MCF 10A (cell line): ENCODE data around the gene VSNL1. TPM values are rescaled to one million over a fixed set of nuclear protein-coding genes. Genes with fewer than 3 reads are reported as not detected.
A peak's percentile ranks its signal among the peaks of the same experiment; 100 is the strongest.

ENCODE experiments used
- BruUV-seq: library from RNA; stranded (reverse); fragments of 400-500 nt; replicated peaks from 2 replicates; lab custom pipeline; 2021; lab: Mats Ljungman, UMichigan
- CTCF ChIA-PET: fragments of 300-600 bp; sonication (Branson Sonifier 250); formaldehyde crosslinking; extraction: SDS; loops from one replicate; lab custom pipeline; 2021; ENCODE audit warnings: antibody characterized with exemption, inconsistent platforms; lab: Yijun Ruan, JAX
- POLR2A ChIA-PET: fragments of 300-600, 350-650 bp; sonication (Branson Sonifier 250); formaldehyde crosslinking; extraction: SDS; loops from one replicate; lab custom pipeline; 2020; ENCODE audit warnings: antibody characterized with exemption, inconsistent platforms; lab: Yijun Ruan, JAX
- DNase-seq: peaks from one replicate; pipeline ENCODE4 v3.0.0-alpha.2; 2018; ENCODE audit not compliant: unreplicated experiment
- H3K27ac Mint-ChIP-seq: one replicate; pipeline ENCODE4 v1.8.0; 2022; ENCODE audit warnings: mild to moderate bottlenecking, low read depth, mixed read lengths; ENCODE audit not compliant: unreplicated experiment
- H3K27me3 Mint-ChIP-seq: one replicate; pipeline ENCODE4 v1.8.0; 2022; ENCODE audit warnings: mixed read lengths; ENCODE audit not compliant: insufficient read depth, unreplicated experiment
- H3K36me3 Mint-ChIP-seq: one replicate; pipeline ENCODE4 v1.8.0; 2022; ENCODE audit warnings: mild to moderate bottlenecking, moderate library complexity, mixed read lengths; ENCODE audit not compliant: insufficient read depth, unreplicated experiment
- H3K4me1 Mint-ChIP-seq: one replicate; pipeline ENCODE4 v1.8.0; 2022; ENCODE audit warnings: mixed read lengths; ENCODE audit not compliant: insufficient read depth, unreplicated experiment
- H3K4me3 Mint-ChIP-seq: one replicate; pipeline ENCODE4 v1.8.0; 2022; ENCODE audit warnings: mild to moderate bottlenecking, moderate library complexity, mixed read lengths; ENCODE audit not compliant: unreplicated experiment
- H3K9me3 Mint-ChIP-seq: one replicate; pipeline ENCODE4 v1.8.0; 2022; ENCODE audit warnings: mixed read lengths; ENCODE audit not compliant: unreplicated experiment
- intact Hi-C: fragments of 100-400 bp; cut with micrococcal nuclease; formaldehyde crosslinking; loops from 2 replicates; pipeline ENCODE4 v1.14.1; 2022
- total RNA-seq: library from RNA; stranded (reverse); gene quantifications from 2 replicates; pipeline ENCODE4 v1.2.3, GENCODE V29; 2022
- TF ChIP-seq, protein P1 (sequence below): fragments of 200-600 bp; IDR thresholded peaks from one replicate; pipeline ENCODE4 v1.8.0; 2022; ENCODE audit warnings: antibody characterized with exemption, mild to moderate bottlenecking; ENCODE audit not compliant: unreplicated experiment

VSNL1 gene
- total RNA-seq, 1 experiment from 2014 or later: 2.4 TPM

DNA sequence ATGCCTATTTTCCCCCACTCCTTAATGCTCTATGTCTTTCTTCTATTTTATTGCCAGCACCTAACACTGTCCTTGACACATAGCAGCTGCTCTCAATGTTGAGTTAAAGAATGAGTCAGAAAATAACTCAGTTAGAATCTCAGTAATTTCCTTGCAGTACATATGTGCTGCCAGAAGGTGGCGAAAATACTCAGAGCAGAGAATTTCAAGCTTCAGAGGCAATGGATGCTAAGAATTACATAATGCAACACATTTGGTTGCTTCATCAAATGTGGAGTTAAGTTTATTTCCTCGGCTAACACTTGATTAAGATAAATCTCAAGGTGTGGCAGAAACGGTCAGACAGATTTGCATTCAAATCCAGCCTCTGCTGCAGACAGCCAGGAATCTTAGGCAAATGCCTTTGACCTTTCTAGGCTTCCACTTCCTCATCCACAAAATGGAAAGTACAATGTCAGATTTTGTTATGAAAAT lies 105.6 kb downstream of the VSNL1 start:
- BruUV-seq: no TSS peak
- TF ChIP-seq, protein P1, sequence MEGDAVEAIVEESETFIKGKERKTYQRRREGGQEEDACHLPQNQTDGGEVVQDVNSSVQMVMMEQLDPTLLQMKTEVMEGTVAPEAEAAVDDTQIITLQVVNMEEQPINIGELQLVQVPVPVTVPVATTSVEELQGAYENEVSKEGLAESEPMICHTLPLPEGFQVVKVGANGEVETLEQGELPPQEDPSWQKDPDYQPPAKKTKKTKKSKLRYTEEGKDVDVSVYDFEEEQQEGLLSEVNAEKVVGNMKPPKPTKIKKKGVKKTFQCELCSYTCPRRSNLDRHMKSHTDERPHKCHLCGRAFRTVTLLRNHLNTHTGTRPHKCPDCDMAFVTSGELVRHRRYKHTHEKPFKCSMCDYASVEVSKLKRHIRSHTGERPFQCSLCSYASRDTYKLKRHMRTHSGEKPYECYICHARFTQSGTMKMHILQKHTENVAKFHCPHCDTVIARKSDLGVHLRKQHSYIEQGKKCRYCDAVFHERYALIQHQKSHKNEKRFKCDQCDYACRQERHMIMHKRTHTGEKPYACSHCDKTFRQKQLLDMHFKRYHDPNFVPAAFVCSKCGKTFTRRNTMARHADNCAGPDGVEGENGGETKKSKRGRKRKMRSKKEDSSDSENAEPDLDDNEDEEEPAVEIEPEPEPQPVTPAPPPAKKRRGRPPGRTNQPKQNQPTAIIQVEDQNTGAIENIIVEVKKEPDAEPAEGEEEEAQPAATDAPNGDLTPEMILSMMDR: peak; percentile 73
- Mint-ChIP-seq H3K36me3 (no peaks in the 10 kb centered on the region), H3K4me3 (no peak overlapping the region), H3K9me3 (no peaks in the 10 kb centered on the region), H3K4me1 (peaks cover 31% of the 10 kb centered on the region), H3K27ac (no peak overlapping the region), H3K27me3 (no peaks in the 10 kb centered on the region)
- ChIA-PET CTCF (interaction anchor here (0.5 to 3.1 kb wide), 29 partner anchors 9 to 873 kb away, joined by 3 to 24 read pairs (median 4); partner anchors contain the start of gene VSNL1), POLR2A (interaction anchor here (0.9 to 5.2 kb wide), 9 partner anchors 9 to 106 kb away, joined by 3 to 53 read pairs (median 4); partner anchors contain the start of gene VSNL1)
- DNase-seq: peak; percentile 84
- intact Hi-C loops: loop anchor here (1.0 to 10.0 kb wide), 3 partner anchors 106 to 871 kb away; partner anchors contain the start of gene VSNL1

DNA sequence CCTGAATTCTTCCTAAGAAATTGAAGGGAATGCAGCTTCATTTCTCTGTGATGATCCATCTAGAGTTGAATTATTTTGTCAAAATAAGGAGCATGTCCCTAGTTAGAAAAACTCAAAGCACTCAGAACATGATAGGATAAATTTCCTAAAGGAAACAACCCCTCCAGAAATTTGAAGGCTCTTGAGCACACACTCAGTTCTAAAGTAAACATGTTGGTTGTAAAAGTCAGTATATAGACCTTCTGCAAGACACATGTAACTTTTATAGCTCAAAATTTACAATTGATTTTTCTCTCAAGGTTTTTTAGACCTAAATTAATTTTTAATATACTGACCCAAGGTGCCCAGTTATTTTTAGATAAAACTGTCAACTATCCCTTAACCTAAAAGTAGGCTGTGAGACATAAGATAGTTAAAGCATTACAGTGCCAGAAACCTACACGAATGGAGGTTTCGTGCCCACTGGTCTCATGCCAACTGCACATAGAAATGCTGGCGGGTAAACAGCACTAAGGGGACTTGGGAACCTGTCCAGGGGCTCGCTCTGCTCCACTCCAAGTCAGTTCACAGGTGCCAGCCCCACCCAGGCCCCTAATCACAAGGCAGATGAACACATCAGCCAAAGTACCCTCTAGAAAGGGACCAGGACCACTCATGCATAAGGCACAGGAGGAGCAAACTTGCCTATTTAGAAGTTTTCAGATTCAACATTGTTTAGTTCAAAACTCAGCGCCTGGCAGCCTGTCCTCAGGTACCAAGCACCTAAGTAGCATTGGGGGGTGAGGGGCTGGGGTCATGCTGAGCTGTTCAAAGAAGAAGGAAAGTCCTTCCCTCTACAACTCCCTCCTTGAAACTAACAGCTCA lies 106.6 kb downstream of the VSNL1 start:
- Mint-ChIP-seq H3K4me1 (peaks cover 31% of the 10 kb centered on the region), H3K9me3 (no peaks in the 10 kb centered on the region), H3K27me3 (no peaks in the 10 kb centered on the region), H3K4me3 (no peak overlapping the region), H3K36me3 (no peaks in the 10 kb centered on the region), H3K27ac (no peak overlapping the region)
- ChIA-PET CTCF (interaction anchor here (0.5 to 3.1 kb wide), 9 partner anchors 13 to 890 kb away, joined by 3 to 21 read pairs (median 4); partner anchors contain the start of gene VSNL1), POLR2A (interaction anchor here (0.9 to 5.2 kb wide), 5 partner anchors 8 to 107 kb away, joined by 3 to 53 read pairs (median 4); partner anchors contain the start of gene VSNL1)
- no TSS peak for BruUV-seq
- no peak for DNase-seq
- intact Hi-C loops: loop anchor here (1.0 to 10.0 kb wide), 3 partner anchors 107 to 872 kb away; partner anchors contain the start of gene VSNL1
- TF ChIP-seq, protein P1: no peak

DNA sequence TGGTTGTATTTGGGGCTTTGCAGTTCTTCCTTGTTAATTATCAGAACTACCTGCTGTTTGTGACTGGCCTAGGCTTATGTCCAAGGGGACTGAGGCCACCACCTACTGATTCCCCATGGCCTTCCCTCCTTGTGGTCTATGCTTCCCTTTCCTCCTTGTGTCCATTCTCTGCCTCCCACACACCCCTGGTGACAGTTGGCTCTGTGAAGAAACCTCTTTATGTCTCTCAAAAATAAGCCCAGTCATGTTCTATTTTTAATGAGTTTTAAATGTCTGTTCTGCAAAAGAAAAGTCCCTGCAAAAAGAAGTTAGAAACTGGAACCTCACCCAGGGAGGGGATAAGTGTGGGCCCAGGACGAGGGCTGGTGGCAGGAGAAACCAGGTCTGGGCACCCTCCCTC lies 108.1 kb downstream of the VSNL1 start:
- CTCF ChIA-PET: interaction anchor here (1.1 kb wide), 1 partner anchor 22 kb away, joined by 3 read pairs; no protein-coding TSS in a partner anchor
- POLR2A ChIA-PET: no interaction called here
- Mint-ChIP-seq H3K27me3 (no peaks in the 10 kb centered on the region), H3K27ac (no peak overlapping the region), H3K9me3 (no peaks in the 10 kb centered on the region), H3K36me3 (no peaks in the 10 kb centered on the region), H3K4me3 (no peak overlapping the region), H3K4me1 (peaks cover 22% of the 10 kb centered on the region)
- DNase-seq: no peak
- no TSS peak for BruUV-seq
- TF ChIP-seq, protein P1: no peak
- intact Hi-C loops: loop anchor here (10.0 kb wide), 2 partner anchors 174 to 874 kb away; no protein-coding TSS in a partner anchor

DNA sequence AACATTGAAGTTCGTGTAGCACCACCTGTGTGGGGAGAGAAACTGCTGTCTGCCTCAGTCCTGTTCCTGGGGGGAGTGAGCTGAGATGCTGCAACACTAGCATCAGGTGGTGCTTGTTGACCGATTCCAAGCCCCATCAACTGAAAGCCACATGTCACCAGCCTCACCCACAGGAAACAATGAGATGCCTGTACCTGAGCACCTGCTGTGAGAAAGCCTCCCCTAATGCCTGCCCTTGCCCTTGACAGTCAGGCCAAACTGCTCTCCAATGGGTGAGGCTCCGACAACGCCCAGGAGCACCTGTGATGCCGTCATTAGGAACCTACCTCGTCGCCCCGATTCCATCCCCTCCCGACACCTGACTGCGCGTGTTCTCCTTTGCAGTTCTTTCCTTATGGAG lies 108.5 kb downstream of the VSNL1 start:
- H3K27me3 Mint-ChIP-seq: no peaks in the 10 kb centered on the region
- no peak overlapping the region for H3K4me3 Mint-ChIP-seq
- no peaks in the 10 kb centered on the region for H3K9me3 Mint-ChIP-seq
- no TSS peak for BruUV-seq
- TF ChIP-seq, protein P1: no peak
- H3K36me3 Mint-ChIP-seq: no peaks in the 10 kb centered on the region
- CTCF ChIA-PET: interaction anchor here (0.6 to 1.1 kb wide), 2 partner anchors 22 to 102 kb away, joined by 3 read pairs; no protein-coding TSS in a partner anchor
- DNase-seq: no peak
- POLR2A ChIA-PET: no interaction called here
- no peak overlapping the region for H3K27ac Mint-ChIP-seq
- H3K4me1 Mint-ChIP-seq: peaks cover 19% of the 10 kb centered on the region
- intact Hi-C loops: loop anchor here (10.0 kb wide), 2 partner anchors 174 to 874 kb away; no protein-coding TSS in a partner anchor
